Dendritic cell treated with granulocyte-macrophage colony-stimulating factor and Interleukin-4, amounts not matched to agents 40 ng/mL and 50 ng/mL, for 4 days (primary cell): Measurements from ENCODE around the gene MX1.

Source experiments
- H3K27ac Mint-ChIP-seq: one replicate; pipeline ENCODE4 v1.8.0; 2022; ENCODE audit warnings: mild to moderate bottlenecking, mixed read lengths
- H3K27me3 Mint-ChIP-seq: one replicate; pipeline ENCODE4 v1.8.0; 2022; ENCODE audit warnings: mild to moderate bottlenecking, mixed read lengths
- H3K36me3 Mint-ChIP-seq: one replicate; pipeline ENCODE4 v1.8.0; 2022; ENCODE audit warnings: low read depth, mixed read lengths
- H3K4me1 Mint-ChIP-seq: one replicate; pipeline ENCODE4 v1.8.0; 2022; ENCODE audit warnings: low read depth, mixed read lengths
- H3K4me3 Mint-ChIP-seq: one replicate; pipeline ENCODE4 v1.8.0; 2022; ENCODE audit warnings: mild to moderate bottlenecking, moderate library complexity, mixed read lengths
- H3K9me3 Mint-ChIP-seq: one replicate; pipeline ENCODE4 v1.8.0; 2022; ENCODE audit warnings: mixed read lengths
- intact Hi-C: fragments of 100-400 bp; cut with micrococcal nuclease; formaldehyde crosslinking; loops from one replicate; pipeline ENCODE4 v1.15.0; 2022

Gene MX1

DNA sequence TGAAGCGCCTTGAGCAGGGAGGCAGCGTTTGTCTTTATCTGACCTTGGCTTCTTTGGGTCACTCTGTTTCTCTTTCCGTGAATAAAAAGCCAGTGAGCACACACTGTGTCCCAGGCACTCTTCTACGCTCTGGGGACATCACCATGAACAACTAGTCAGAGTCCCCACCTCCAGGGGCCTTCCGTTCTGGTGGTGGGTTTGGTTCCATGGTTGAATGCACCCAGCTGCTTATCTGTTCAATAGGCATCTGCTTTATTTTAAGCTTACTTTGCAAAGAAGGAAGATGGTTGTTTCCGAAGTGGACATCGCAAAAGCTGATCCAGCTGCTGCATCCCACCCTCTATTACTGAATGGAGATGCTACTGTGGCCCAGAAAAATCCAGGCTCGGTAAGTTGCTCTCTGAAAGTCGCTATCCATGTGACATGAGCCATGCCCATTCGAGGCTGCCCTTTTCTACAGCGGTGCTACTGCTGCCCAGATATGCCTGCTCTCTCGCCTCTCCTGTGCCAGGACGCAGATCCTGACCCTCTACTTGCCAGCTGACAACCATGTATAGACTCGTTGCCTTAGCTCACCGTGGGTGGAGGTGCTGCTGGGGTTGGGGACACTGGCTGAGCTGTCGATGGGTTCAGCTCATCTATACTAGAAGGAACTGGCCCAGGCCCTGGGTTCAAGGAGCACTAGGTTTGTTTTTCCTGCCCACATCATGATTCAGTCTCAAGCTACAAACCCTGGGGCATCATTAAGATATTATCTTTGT lies 5.9 kb downstream of the MX1 start:
- peaks cover 20% of the 10 kb centered on the region for H3K9me3 Mint-ChIP-seq
- H3K27me3 Mint-ChIP-seq: peaks cover 10% of the 10 kb centered on the region
- intact Hi-C loops: no loop called here
- H3K4me1 Mint-ChIP-seq: no peaks in the 10 kb centered on the region
- no peak overlapping the region for H3K4me3 Mint-ChIP-seq
- H3K36me3 Mint-ChIP-seq: peaks cover 49% of the 10 kb centered on the region
- H3K27ac Mint-ChIP-seq: no peak overlapping the region

GRCh38 chr21:41432562-41433460 lies 6.8 kb downstream of the MX1 start:
- peaks cover 2% of the 10 kb centered on the region for H3K4me1 Mint-ChIP-seq
- H3K27me3 Mint-ChIP-seq: peaks cover 3% of the 10 kb centered on the region
- intact Hi-C loops: no loop called here
- no peak overlapping the region for H3K27ac Mint-ChIP-seq
- peaks cover 20% of the 10 kb centered on the region for H3K9me3 Mint-ChIP-seq
- peaks cover 53% of the 10 kb centered on the region for H3K36me3 Mint-ChIP-seq
- H3K4me3 Mint-ChIP-seq: no peak overlapping the region

DNA sequence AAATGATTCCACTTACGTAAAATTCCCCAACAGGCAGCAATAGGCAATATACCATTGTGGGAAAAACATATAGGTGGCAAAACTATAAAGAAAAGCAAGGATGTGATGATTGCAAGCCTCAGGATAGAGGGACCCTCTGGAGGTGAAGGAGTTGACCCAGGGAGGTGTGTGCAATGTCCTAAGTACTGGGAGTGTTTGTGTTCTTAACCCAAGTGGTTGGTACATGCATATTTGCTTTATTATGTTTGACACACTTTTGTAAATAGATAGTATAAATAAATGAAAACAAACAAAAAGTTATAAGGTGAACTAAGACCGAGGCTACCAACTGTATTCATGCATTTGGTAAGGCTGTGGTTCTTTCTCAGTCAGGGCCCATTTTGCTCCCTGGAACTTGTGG lies 7.5 kb downstream of the MX1 start:
- peaks cover 60% of the 10 kb centered on the region for H3K36me3 Mint-ChIP-seq
- H3K4me1 Mint-ChIP-seq: peaks cover 9% of the 10 kb centered on the region
- intact Hi-C loops: no loop called here
- no peak overlapping the region for H3K27ac Mint-ChIP-seq
- no peaks in the 10 kb centered on the region for H3K27me3 Mint-ChIP-seq
- H3K4me3 Mint-ChIP-seq: no peak overlapping the region
- peaks cover 20% of the 10 kb centered on the region for H3K9me3 Mint-ChIP-seq

DNA sequence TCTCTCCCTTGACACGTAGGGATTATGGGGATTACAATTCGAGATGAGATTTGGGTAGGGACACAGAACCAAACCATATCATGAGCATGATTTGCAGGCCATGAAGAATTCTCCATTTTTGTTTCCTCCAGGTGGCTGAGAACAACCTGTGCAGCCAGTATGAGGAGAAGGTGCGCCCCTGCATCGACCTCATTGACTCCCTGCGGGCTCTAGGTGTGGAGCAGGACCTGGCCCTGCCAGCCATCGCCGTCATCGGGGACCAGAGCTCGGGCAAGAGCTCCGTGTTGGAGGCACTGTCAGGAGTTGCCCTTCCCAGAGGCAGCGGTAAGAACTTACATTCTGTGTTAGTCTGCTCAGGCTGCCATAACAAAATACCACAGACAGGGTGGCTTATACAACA lies 9.7 kb downstream of the MX1 start:
- Mint-ChIP-seq H3K27ac (no peak overlapping the region), H3K4me1 (peaks cover 9% of the 10 kb centered on the region), H3K36me3 (peaks cover 64% of the 10 kb centered on the region), H3K27me3 (no peaks in the 10 kb centered on the region), H3K9me3 (peaks cover 20% of the 10 kb centered on the region), H3K4me3 (no peak overlapping the region)
- intact Hi-C loops: no loop called here

DNA sequence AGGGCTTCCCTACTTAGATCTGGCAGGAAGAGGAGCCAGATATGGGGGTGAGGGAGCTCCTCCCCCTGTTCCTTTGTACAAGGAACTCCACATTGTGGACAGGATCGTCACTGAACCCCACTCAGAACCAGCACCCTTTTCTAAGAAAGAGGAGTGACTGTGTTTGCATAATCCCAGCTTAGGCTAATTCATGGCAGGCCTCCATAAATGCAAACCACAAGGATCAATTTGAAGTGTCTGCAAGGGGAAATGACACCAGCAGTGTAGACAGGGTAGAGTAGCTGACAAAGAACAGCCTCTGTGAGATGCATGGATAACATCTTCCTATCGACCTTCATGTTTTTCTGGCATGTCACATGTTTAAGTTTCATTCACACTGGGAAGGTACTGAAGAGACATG lies 11.7 kb downstream of the MX1 start:
- H3K4me1 Mint-ChIP-seq: peaks cover 9% of the 10 kb centered on the region
- no peak overlapping the region for H3K4me3 Mint-ChIP-seq
- H3K27me3 Mint-ChIP-seq: no peaks in the 10 kb centered on the region
- H3K27ac Mint-ChIP-seq: no peak overlapping the region
- H3K36me3 Mint-ChIP-seq: peaks cover 73% of the 10 kb centered on the region
- peaks cover 20% of the 10 kb centered on the region for H3K9me3 Mint-ChIP-seq
- intact Hi-C loops: no loop called here

DNA sequence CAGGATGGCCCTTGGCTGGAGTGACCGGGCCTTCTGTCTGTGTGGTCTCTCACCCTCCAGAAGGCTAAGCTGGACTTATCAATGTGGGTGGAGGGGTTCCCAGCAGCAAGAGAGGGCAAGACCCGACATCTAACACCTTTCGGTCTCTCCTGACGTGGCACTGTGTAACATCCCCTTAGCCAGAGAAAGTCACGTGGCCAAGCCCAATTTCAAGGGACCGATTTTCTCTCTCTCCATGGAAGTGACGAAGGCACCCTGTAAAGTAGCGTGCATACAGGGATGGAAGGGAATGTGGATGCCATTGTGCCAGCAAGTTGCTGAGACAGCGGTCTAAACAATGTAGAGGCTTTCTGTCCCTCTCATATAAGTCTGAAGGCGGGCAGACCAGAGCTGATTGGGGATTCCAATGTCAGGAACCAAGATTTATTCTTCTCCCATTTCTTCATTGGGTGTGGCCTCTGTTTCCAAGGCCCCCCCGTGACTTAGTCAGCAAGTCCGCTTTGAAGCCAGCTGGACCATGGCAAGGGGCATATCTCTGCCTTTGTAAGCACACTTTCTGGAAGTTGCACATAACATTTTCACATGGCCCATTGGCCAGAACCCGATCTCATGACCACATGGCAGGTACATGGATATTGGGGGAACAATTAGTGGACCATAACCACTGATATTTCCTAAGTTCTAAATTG lies 12.5 kb downstream of the MX1 start:
- intact Hi-C loops: no loop called here
- H3K27ac Mint-ChIP-seq: no peak overlapping the region
- H3K36me3 Mint-ChIP-seq: peaks cover 65% of the 10 kb centered on the region
- no peaks in the 10 kb centered on the region for H3K27me3 Mint-ChIP-seq
- peaks cover 9% of the 10 kb centered on the region for H3K4me1 Mint-ChIP-seq
- H3K9me3 Mint-ChIP-seq: peaks cover 20% of the 10 kb centered on the region
- H3K4me3 Mint-ChIP-seq: no peak overlapping the region

- peaks cover 17% of the 10 kb centered on the region for H3K9me3 Mint-ChIP-seq
- H3K4me1 Mint-ChIP-seq: peaks cover 9% of the 10 kb centered on the region
- intact Hi-C loops: no loop called here
- H3K4me3 Mint-ChIP-seq: no peak overlapping the region
- no peaks in the 10 kb centered on the region for H3K27me3 Mint-ChIP-seq
- H3K27ac Mint-ChIP-seq: no peak overlapping the region
- peaks cover 63% of the 10 kb centered on the region for H3K36me3 Mint-ChIP-seq
These were observed 13.2 kb downstream of the MX1 start for GRCh38 chr21:41439248-41439647.

GRCh38 chr21:41441546-41441945 lies 15.5 kb downstream of the MX1 start:
- Mint-ChIP-seq H3K27me3 (no peaks in the 10 kb centered on the region), H3K9me3 (no peaks in the 10 kb centered on the region), H3K36me3 (peaks cover 56% of the 10 kb centered on the region), H3K4me1 (peaks cover 9% of the 10 kb centered on the region), H3K27ac (no peak overlapping the region), H3K4me3 (no peak overlapping the region)
- intact Hi-C loops: no loop called here

- H3K9me3 Mint-ChIP-seq: no peaks in the 10 kb centered on the region
- no peaks in the 10 kb centered on the region for H3K27me3 Mint-ChIP-seq
- H3K4me1 Mint-ChIP-seq: peaks cover 9% of the 10 kb centered on the region
- H3K36me3 Mint-ChIP-seq: peaks cover 58% of the 10 kb centered on the region
- intact Hi-C loops: no loop called here
- no peak overlapping the region for H3K27ac Mint-ChIP-seq
- no peak overlapping the region for H3K4me3 Mint-ChIP-seq
These were observed 16.6 kb downstream of the MX1 start for GRCh38 chr21:41442481-41443186.

- Mint-ChIP-seq H3K9me3 (no peaks in the 10 kb centered on the region), H3K4me3 (no peak overlapping the region), H3K36me3 (peaks cover 56% of the 10 kb centered on the region), H3K4me1 (no peaks in the 10 kb centered on the region), H3K27ac (no peak overlapping the region), H3K27me3 (no peaks in the 10 kb centered on the region)
- intact Hi-C loops: no loop called here
These were observed 17.5 kb downstream of the MX1 start for GRCh38 chr21:41443562-41443961.

DNA sequence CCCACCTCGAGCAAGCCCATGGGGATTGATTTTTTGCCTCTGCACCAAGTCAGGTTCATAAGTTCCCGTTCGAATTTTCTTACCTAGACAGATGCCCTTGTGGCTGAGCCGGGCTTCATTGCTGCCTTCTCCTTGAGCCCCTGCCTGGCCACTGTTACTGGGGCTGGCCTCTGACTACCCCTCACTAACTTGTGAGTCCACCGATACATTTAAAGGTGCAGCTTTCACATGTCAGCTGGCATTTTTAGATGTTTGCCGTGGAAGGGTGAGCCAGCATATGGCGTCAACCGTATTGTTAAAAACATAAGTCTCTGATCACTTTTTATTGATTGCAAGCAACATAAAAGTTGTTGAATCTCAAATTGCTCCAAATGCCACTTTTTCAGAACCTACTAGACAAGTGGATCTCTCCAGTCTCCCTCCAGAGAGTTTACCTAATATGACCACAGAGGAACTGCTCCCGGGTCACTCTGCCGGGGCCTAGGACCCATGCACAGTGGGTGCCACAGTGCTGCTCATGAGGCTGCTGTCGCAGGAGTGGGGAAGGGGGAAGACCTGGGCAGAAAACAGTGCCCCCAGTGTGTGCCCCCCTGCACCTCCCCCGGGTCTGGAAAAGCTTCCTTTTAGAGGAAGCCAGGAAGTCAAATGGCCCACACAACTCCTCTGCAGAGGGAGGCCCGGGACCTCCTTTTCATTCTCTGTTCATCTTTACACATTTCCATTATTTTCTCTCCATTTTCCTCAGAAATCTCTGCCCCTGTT lies 18.8 kb downstream of the MX1 start:
- H3K36me3 Mint-ChIP-seq: peaks cover 69% of the 10 kb centered on the region
- no peaks in the 10 kb centered on the region for H3K4me1 Mint-ChIP-seq
- H3K27ac Mint-ChIP-seq: no peak overlapping the region
- no peaks in the 10 kb centered on the region for H3K27me3 Mint-ChIP-seq
- H3K9me3 Mint-ChIP-seq: no peaks in the 10 kb centered on the region
- no peak overlapping the region for H3K4me3 Mint-ChIP-seq
- intact Hi-C loops: no loop called here

DNA sequence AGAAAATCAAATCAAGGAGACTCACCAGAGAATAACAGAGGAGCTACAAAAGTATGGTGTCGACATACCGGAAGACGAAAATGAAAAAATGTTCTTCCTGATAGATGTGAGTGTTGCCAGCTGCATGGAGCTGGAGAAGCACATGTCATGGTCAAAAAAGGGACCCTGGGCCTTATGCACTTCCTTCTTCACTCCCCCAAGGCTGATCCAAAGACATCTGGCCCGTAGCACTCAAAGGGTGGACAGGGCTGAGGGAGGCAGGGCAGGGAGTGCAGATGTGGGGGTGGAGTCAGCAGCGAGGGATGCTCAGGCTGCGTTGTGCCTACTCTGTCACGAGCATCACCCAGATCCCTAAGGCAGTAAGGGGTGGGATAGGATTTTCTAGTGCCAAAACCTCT lies 19.4 kb downstream of the MX1 start:
- H3K27me3 Mint-ChIP-seq: no peaks in the 10 kb centered on the region
- no peak overlapping the region for H3K27ac Mint-ChIP-seq
- intact Hi-C loops: no loop called here
- H3K4me1 Mint-ChIP-seq: no peaks in the 10 kb centered on the region
- H3K4me3 Mint-ChIP-seq: no peak overlapping the region
- H3K36me3 Mint-ChIP-seq: peaks cover 68% of the 10 kb centered on the region
- H3K9me3 Mint-ChIP-seq: no peaks in the 10 kb centered on the region

DNA sequence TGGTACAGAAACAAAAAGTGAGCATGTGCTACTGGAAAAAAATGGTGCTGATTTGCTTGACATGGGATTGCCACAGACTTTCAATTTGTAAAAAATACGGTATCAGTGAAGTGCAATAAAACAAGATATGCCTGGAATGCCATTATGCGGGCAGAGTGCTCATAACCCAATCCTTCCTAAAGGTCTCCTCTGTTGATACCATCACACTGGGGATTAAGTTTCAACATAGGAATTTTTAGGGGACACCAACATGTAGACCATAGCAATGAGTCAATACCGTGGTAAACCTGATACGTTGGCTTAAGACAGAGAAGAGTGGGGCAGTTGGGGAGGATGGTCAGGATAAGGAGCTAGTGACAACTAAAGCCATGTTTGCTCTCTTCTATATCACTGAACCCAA lies 20.5 kb downstream of the MX1 start:
- no peaks in the 10 kb centered on the region for H3K9me3 Mint-ChIP-seq
- intact Hi-C loops: no loop called here
- H3K4me3 Mint-ChIP-seq: no peak overlapping the region
- H3K27ac Mint-ChIP-seq: no peak overlapping the region
- H3K27me3 Mint-ChIP-seq: no peaks in the 10 kb centered on the region
- peaks cover 57% of the 10 kb centered on the region for H3K36me3 Mint-ChIP-seq
- no peaks in the 10 kb centered on the region for H3K4me1 Mint-ChIP-seq
